Measurements from ENCODE around the gene XPNPEP3.

Gene XPNPEP3

DNA sequence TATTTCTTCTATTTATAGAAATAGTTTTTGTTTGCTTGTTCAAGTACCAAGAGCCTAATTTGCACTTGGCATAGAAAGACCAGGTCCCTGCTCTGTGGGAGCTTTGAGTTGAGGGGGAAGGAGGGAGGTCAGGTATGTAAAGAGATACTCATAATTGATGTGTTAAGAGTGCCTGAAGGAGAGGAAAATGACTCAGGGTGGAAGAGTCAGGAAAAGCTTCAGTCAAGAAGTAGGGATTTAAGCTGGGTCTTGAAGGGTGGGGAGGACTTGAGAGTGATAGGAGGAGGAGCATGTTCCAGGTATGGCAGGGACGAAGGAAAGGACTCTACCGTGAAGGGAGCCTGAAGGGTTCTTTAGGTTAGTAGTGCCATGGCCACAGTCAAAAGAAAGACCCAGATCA is 103.2 kb downstream of the XPNPEP3 start:
- H3K9ac ChIP-seq (ENCODE audit: insufficient read length) = no peak overlapping the region
- H3K9me3 ChIP-seq (ENCODE audit: low read depth, low read length) = no peaks in the 10 kb centered on the region
- peaks cover 68% of the 10 kb centered on the region for H3K36me3 ChIP-seq (ENCODE audit: insufficient read depth, low read length)
- TF ChIP-seq POLR2AphosphoS5 (IDR thresholded peaks at IDR 0.05; ENCODE audit: borderline replicate concordance, low read depth, low read length) = no peak
- TF ChIP-seq EZH2 (IDR thresholded peaks at IDR 0.05) = no peak
- TF ChIP-seq FOXP2 (optimal IDR thresholded peaks at IDR 0.05; ENCODE audit: control extremely low read depth, extremely low read length, insufficient read depth) = no peak
- DNase-seq (ENCODE audit: low read depth, low spot score) = no peak
- no peak overlapping the region for H3K4me3 ChIP-seq
- 0 out of 2 replicates have a peak overlapping the region, but pooled peaks have one; percentile 3 for H3K27ac ChIP-seq

DNA sequence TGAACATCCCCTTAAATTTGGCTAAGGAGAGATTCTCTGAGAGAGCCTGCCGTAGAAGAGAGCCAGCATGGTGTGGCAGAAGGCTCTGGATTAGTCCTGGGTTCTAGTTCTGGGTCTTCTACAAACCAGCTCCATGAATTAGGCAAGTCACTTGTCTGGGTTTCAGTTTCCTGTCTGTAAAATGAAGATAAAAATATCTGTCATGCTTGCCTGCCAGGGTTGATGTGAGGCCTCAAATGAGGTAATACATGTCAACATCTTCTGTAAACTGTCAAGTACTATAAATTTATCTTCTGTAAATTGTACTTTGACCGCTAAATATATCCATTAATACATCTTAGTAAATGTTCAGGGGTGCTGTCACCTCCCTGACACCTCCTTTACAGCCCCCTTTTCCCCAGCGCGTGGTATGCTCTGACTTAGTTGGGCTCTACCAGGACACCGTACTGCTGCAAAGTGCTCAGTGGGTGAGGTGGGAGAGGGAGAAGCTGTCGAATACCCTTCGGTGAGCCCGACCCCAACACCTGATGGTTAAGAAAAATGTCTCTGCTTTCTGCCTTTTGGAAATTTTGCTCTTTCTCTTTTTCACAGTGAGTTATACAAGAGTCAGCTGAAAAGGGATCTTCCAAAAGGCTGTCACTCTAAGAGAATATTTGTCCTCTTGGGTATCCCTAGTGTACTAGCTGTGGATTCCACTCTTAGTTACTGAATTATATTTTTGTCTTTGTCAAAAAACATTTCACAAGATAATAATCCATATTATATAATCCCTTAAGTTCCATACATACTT is 109.2 kb downstream of the XPNPEP3 start:
- no peak overlapping the region for H3K4me3 ChIP-seq
- H3K9me3 ChIP-seq (ENCODE audit: low read depth, low read length) = no peaks in the 10 kb centered on the region
- TF ChIP-seq POLR2AphosphoS5 (IDR thresholded peaks at IDR 0.05; ENCODE audit: borderline replicate concordance, low read depth, low read length) = no peak
- no peak for TF ChIP-seq FOXP2 (optimal IDR thresholded peaks at IDR 0.05; ENCODE audit: control extremely low read depth, extremely low read length, insufficient read depth)
- TF ChIP-seq EZH2 (IDR thresholded peaks at IDR 0.05) = no peak

DNA sequence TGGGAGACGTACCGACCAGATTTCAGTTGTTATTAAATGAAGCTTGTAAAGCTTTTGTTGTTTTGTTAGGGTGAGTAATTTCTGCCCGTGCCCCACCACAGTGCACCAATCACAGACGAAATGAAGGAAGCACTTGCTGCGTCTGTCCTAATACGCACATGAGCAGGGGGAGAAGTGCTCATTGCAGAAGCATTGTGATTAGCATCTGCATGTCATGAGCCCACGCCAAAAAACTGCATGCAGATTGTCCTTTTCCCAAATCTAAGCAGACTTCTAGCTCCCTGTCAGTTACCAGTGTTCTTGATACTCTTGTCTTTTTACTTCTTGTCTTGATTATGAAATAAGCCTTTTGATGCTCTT is 109.8 kb downstream of the XPNPEP3 start:
- Histone ChIP-seq H3K9me3 (ENCODE audit: low read depth, low read length) (no peaks in the 10 kb centered on the region), H3K27ac (no peak overlapping the region), H3K36me3 (ENCODE audit: insufficient read depth, low read length) (peaks cover 71% of the 10 kb centered on the region), H3K9ac (ENCODE audit: insufficient read length) (no peak overlapping the region), H3K4me3 (no peak overlapping the region)
- no peak for TF ChIP-seq POLR2AphosphoS5 (IDR thresholded peaks at IDR 0.05; ENCODE audit: borderline replicate concordance, low read depth, low read length)
- TF ChIP-seq FOXP2 (optimal IDR thresholded peaks at IDR 0.05; ENCODE audit: control extremely low read depth, extremely low read length, insufficient read depth) = no peak
- no peak for TF ChIP-seq EZH2 (IDR thresholded peaks at IDR 0.05)
- no peak for DNase-seq (ENCODE audit: low read depth, low spot score)

More for the DNA sequence above, 109.2 kb downstream of the XPNPEP3 start:
- no peak overlapping the region for H3K9ac ChIP-seq (ENCODE audit: insufficient read length)
- DNase-seq (ENCODE audit: low read depth, low spot score) = no peak
- H3K27ac ChIP-seq = no peak overlapping the region
- H3K36me3 ChIP-seq (ENCODE audit: insufficient read depth, low read length) = peaks cover 74% of the 10 kb centered on the region

DNA sequence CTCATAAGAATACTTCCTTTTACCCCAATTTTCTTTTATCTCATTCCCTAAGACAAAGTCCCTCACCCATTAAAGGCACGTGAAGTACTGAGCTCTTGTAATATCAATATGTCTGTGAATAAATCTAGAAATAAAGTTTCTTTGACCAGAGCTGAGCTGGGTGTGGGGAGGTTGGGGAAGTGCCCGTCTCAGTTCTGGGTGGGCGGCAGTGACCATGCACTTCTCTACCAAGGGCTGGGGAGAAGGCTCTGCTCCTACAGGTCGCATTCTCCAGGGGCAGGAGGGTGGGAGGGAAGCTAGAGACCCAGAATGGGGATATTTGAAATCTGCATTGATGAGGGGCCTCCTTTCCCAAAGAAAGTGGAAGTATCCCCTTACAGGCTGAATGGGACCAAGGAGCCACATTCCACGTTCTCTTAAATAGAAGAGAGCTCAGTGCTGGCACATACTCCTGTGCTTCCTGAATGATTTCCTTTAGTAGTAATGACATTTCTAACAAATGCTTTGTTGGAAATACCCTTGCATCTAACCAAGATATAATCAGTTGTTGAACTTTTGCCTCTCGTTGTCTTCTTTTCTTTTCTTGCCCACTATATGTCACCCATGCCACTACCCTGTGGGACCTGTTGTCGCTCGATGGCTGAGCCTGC is 110.3 kb downstream of the XPNPEP3 start:
- TF ChIP-seq EZH2 (IDR thresholded peaks at IDR 0.05) = no peak
- TF ChIP-seq FOXP2 (optimal IDR thresholded peaks at IDR 0.05; ENCODE audit: control extremely low read depth, extremely low read length, insufficient read depth) = no peak
- TF ChIP-seq POLR2AphosphoS5 (IDR thresholded peaks at IDR 0.05; ENCODE audit: borderline replicate concordance, low read depth, low read length) = no peak
- peaks cover 70% of the 10 kb centered on the region for H3K36me3 ChIP-seq (ENCODE audit: insufficient read depth, low read length)
- H3K9me3 ChIP-seq (ENCODE audit: low read depth, low read length) = no peaks in the 10 kb centered on the region
- DNase-seq (ENCODE audit: low read depth, low spot score) = no peak
- H3K27ac ChIP-seq = no peak overlapping the region
- H3K4me3 ChIP-seq = no peak overlapping the region
- no peak overlapping the region for H3K9ac ChIP-seq (ENCODE audit: insufficient read length)

DNA sequence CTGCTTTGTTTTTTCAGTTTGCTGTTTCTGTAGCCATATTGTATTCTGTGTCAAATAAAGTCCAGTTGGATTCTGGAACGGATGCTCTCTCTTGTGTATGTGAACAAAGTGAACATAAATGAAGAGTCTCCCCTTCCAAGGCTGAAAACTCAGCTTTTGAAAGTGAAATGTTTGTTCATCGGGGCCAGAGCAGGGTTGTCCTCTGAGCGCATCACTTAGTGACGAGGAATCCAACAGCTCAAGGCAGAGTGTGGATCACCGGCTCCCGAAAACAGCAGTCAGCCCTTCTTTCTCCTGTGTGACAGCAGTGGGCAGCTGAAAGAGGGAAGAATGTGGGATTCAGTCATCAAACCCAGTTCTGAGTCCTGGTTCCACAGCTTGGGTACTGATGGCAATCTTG is 115.6 kb downstream of the XPNPEP3 start:
- H3K4me3 ChIP-seq = no peak overlapping the region
- H3K36me3 ChIP-seq (ENCODE audit: insufficient read depth, low read length) = peaks cover 40% of the 10 kb centered on the region
- H3K9ac ChIP-seq (ENCODE audit: insufficient read length) = no peak overlapping the region
- H3K27ac ChIP-seq = no peak overlapping the region
- no peak for DNase-seq (ENCODE audit: low read depth, low spot score)
- TF ChIP-seq POLR2AphosphoS5 (IDR thresholded peaks at IDR 0.05; ENCODE audit: borderline replicate concordance, low read depth, low read length) (no peak), FOXP2 (optimal IDR thresholded peaks at IDR 0.05; ENCODE audit: control extremely low read depth, extremely low read length, insufficient read depth) (no peak), EZH2 (IDR thresholded peaks at IDR 0.05) (no peak)
- H3K9me3 ChIP-seq (ENCODE audit: low read depth, low read length) = no peaks in the 10 kb centered on the region

DNA sequence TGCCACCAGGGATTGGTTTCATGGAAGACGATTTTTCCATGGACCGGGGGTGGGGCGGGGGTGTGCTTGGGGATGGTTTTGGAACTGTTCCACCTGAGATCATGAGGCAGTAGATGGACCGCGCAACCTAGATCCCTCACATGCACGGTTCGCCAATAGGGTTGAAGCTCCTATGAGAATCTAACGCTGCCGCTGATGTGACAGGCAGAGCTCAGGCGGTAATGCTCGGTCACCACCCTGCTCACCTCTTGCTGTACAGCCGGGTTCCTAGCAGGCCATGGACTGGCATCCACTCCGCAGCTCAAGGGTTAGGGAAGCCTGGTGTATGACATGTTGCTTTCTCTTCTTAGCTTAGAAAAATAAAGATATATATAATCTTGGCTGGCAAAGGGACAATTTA is 116.2 kb downstream of the XPNPEP3 start:
- peaks cover 35% of the 10 kb centered on the region for H3K36me3 ChIP-seq (ENCODE audit: insufficient read depth, low read length)
- H3K4me3 ChIP-seq = no peak overlapping the region
- no peak overlapping the region for H3K27ac ChIP-seq
- no peak for DNase-seq (ENCODE audit: low read depth, low spot score)
- no peaks in the 10 kb centered on the region for H3K9me3 ChIP-seq (ENCODE audit: low read depth, low read length)
- no peak overlapping the region for H3K9ac ChIP-seq (ENCODE audit: insufficient read length)
- no peak for TF ChIP-seq FOXP2 (optimal IDR thresholded peaks at IDR 0.05; ENCODE audit: control extremely low read depth, extremely low read length, insufficient read depth)
- TF ChIP-seq POLR2AphosphoS5 (IDR thresholded peaks at IDR 0.05; ENCODE audit: borderline replicate concordance, low read depth, low read length) = no peak
- TF ChIP-seq EZH2 (IDR thresholded peaks at IDR 0.05) = no peak

DNA sequence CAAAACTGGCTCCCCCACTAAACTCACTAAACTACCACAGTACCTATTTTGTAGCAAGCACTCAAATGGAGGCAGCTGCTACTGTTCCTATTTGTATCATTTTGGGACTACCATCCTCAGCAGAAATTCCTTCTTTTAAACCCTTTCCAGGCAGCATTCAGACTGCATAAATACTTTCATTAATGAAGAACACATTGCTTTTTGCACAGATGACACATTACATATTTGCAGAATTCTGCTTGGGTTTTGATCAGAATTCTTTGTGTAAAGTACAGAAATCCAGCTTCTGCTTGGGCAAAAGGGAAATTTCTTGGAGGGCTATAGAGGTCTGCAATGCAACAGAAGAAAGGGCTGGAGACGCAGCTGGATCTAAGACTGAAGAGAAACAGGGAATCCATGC is 118.4 kb downstream of the XPNPEP3 start:
- Histone ChIP-seq H3K27ac (peak overlapping the region; percentile 45), H3K4me3 (no peak overlapping the region), H3K36me3 (ENCODE audit: insufficient read depth, low read length) (peaks cover 19% of the 10 kb centered on the region), H3K9me3 (ENCODE audit: low read depth, low read length) (no peaks in the 10 kb centered on the region), H3K9ac (ENCODE audit: insufficient read length) (no peak overlapping the region)
- TF ChIP-seq POLR2AphosphoS5 (IDR thresholded peaks at IDR 0.05; ENCODE audit: borderline replicate concordance, low read depth, low read length) (no peak), EZH2 (IDR thresholded peaks at IDR 0.05) (no peak), FOXP2 (optimal IDR thresholded peaks at IDR 0.05; ENCODE audit: control extremely low read depth, extremely low read length, insufficient read depth) (no peak)
- DNase-seq (ENCODE audit: low read depth, low spot score) = no peak

DNA sequence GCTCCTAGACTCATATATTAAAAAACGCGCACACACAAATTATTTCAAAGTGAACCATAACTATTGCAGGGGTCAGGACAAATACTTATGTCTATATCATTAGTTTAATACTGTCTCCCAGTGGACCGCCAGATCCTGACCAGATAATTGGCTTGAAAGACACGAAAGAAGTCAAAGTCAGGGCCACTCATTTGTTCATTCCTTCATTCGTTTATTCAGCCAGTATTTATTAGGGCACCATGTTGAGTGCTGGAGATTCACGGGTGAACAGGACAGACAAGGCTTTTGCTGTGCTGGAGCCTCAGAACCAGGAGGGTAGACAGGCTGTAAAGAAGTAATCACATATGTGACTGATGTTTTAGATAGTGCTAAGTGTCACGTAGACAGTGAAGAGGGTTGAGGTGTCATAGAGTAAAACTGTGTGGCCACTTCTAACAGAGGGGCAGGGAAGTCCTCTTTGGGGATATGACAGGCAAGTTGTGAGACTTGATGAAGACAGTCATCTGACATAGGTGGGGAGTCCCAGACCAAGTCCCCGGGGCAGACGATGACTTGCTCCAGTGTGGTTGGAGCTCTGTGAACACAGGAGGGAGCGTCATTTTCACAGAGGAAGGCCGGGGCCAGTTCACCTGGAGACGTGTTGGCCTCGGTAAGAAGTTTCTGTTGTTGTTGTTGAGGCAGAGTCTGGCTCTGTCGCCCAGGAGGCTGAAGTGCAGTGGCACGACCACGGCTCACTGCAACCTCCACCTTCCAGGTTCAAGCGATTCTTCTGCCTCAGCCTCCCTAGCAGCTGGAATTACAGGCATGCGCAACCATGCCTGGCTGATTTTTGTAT is 120.1 kb downstream of the XPNPEP3 start:
- no peaks in the 10 kb centered on the region for H3K9me3 ChIP-seq (ENCODE audit: low read depth, low read length)
- DNase-seq (ENCODE audit: low read depth, low spot score) = no peak
- TF ChIP-seq EZH2 (IDR thresholded peaks at IDR 0.05) = no peak
- no peak for TF ChIP-seq POLR2AphosphoS5 (IDR thresholded peaks at IDR 0.05; ENCODE audit: borderline replicate concordance, low read depth, low read length)
- TF ChIP-seq FOXP2 (optimal IDR thresholded peaks at IDR 0.05; ENCODE audit: control extremely low read depth, extremely low read length, insufficient read depth) = no peak
- H3K4me3 ChIP-seq = no peak overlapping the region
- H3K9ac ChIP-seq (ENCODE audit: insufficient read length) = no peak overlapping the region
- H3K27ac ChIP-seq = no peak overlapping the region; the same call in 1 of the 2 replicates
- H3K36me3 ChIP-seq (ENCODE audit: insufficient read depth, low read length) = peaks cover 11% of the 10 kb centered on the region; the same call in 1 of the 2 replicates
